Erythroblast (primary cell): Measurements from ENCODE around the gene GEMIN4.

Experiments
- GATA1 ChIP-seq: IDR thresholded peaks from 2 replicates; pipeline ENCODE4 v1.6.1; 2011; ENCODE audit warnings: low read depth, mild to moderate bottlenecking, control low read depth, low read length, moderate library complexity
- POLR2A ChIP-seq: IDR thresholded peaks from 2 replicates; pipeline ENCODE4 v1.6.1; 2011; ENCODE audit warnings: mild to moderate bottlenecking, low read length

- TF ChIP-seq POLR2A (no peak), GATA1 (no peak)
These were observed 42.8 kb upstream of the GEMIN4 start for GRCh38 chr17:794876-795275.
